LHCN-M2 (cell line): ENCODE results near the gene CELF3. TPM values are rescaled to one million over a fixed set of nuclear protein-coding genes. Genes with fewer than 3 reads are reported as not detected.
"Not testable (repeated sequence)": the region's sequence is repeated elsewhere in the genome, so short reads cannot be mapped to it uniquely, and the experiment has no call there.

Experiments used
- DNase-seq: peaks from one replicate; pipeline ENCODE4 v3.0.0-alpha.2; 2012; ENCODE audit warnings: low read depth
- total RNA-seq: library from RNA; depleted of rRNA; stranded (reverse); fragments of >200 nt; gene quantifications from 2 replicates; pipeline ENCODE4 v1.2.3, GENCODE V29; 2014; rRNA removed

The CELF3 gene
- total RNA-seq, 1 experiment from 2014 or later = not detected

- DNase-seq = no peak
These were observed 12.8 kb downstream of the CELF3 start for GRCh38 chr1:151703813-151704212.

- no peak for DNase-seq
These were observed 13.7 kb downstream of the CELF3 start for GRCh38 chr1:151702936-151703335.

- no peak for DNase-seq
These were observed 15.1 kb downstream of the CELF3 start for GRCh38 chr1:151701515-151701914.

DNA sequence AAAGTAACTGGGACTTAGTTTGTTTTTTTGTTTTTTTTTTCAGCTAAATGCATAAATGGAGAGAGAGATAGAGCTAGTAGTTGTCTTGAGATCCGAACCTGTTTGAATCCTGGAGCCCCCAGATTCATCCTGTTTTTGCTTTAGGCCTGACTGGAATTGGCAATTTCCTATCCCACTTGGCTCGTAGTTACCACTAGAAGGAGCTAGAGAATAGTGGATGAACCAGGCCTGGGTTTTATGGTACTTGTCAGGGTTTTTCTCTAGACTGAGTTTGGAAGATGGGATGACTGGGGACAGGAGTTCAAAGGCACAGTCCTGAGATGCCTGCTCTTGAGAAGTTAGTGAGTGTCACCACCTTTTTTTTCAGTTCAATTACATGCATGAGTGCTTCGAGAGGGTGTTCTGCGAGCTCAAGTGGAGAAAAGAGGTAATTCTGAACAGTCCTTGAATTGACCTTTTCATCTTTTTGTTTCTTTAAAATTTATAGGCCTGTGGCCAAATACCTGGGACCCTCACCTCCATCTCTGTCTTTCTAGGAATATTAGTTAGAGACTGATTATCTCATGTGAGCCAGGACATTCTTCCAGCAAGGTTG lies 23.4 kb downstream of the CELF3 start:
- DNase-seq = peak; percentile 21

DNA sequence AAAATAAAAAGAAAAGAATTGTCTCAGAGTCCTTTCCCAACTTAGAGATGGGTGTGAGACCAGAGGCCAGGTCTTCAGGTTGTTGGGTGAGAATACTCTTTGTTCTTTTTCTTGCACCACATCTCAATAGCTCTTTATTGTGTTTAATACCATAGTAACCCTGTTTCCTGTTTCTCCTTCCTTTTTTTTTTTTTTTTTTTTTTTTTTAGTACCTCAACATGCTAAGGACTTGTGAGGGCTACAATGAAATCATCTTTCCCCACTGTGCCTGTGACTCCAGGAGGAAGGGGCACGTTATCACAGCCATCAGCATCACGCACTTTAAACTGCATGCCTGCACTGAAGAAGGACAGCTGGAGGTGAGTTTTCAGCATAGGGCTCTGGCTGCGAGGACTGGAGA lies 24.4 kb downstream of the CELF3 start:
- no peak for DNase-seq

DNA sequence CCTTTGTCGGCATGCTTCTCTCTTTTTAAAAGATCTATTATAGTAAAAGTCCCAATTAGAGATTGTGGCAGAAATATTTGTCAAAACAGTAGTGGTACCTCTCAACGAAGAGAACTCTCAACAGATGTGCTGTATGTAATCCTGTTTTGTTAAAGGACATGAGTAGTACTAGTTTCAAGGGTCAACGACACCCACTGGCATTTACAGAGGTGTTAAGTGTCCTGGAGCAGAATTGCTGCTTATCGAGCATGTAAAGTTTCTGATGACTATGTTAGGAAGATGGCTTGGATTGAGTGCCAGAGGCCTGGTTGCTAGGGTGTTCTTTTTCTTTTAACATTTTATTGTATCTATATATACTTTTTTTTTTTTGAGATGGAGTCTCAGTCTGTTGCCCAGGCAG lies 27.1 kb downstream of the CELF3 start:
- no peak for DNase-seq

- no peak for DNase-seq
These were observed 30.0 kb downstream of the CELF3 start for GRCh38 chr1:151686561-151686960.

- no peak for DNase-seq
These were observed 32.5 kb downstream of the CELF3 start for GRCh38 chr1:151684128-151684527.

DNA sequence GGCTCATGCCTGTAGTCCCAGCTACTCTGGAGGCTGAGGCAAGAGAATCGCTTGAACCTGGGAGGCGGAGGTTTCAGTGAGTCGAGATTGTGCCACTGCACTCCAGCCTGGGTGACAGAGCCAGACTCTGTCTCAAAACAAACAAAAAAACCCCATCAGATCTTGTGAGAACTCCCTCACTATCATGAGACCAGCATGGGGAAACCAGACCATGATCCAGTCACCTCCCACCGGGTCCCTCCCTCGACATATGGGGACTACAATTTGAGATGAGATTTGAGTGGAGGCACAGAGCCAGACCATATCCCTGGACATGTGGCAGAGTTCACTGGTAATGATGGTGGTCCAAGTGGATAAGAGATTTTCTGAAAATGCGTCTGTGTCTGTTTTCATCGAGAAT lies 33.7 kb downstream of the CELF3 start:
- not testable (repeated sequence) for DNase-seq

GRCh38 chr1:151681923-151682322 lies 34.7 kb downstream of the CELF3 start:
- no peak for DNase-seq

DNA sequence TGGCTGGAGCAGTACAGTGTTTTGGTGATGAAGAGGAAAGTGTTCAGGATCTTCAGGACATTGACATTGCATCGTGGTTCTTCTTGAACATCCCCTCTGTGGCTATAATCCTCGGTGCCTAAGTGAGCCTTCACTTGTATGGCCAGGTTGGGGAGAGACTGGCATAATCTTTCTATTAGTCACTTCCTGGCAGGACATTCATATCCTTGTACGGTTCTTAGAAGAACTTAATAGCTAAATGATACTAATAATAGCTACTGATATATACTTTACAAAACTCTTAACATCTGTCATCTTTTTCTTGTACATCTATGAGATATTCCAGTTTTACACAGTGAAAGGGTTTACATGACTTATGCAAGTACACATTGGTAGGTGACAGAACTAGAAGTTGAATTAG lies 35.8 kb downstream of the CELF3 start:
- DNase-seq = peak; percentile 81

DNA sequence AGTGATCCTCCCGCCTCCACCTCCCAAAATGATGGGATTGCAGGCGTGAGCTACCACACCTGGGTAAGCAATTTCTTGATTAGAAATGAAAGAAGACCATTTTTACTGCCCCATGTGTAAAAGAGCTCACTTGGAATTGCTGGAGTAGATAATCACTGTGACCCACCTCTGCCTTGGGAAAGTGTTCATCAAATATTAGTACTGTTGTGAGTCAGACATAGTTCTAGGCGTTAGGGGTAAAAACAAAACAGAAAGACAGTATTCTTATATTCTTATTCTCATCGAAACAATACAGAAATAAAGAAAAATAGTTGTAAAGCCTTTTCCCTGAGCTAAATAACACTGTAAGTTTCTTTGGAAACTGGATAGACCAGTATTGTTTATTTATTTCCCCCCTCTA lies 36.2 kb downstream of the CELF3 start:
- peak; percentile 23 for DNase-seq

DNA sequence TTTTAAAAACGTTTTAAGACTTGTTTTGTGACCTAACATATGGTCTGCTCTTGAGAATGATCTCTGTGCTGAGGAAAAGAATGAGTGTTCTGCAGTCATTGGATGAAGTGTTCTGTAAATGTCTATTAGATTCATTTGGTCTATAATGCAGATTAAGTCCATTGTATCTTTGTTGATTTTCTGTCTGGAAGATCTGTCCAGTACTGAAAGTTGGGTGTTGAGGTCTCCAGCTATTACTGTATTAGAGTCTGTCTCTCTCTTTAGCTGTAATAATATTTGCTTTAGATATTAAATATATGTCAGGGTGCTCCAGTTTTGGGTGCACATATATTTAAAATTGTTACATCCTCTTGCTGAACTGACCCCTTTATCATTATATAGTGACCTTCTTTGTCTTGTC lies 43.2 kb downstream of the CELF3 start:
- DNase-seq = no peak

DNA sequence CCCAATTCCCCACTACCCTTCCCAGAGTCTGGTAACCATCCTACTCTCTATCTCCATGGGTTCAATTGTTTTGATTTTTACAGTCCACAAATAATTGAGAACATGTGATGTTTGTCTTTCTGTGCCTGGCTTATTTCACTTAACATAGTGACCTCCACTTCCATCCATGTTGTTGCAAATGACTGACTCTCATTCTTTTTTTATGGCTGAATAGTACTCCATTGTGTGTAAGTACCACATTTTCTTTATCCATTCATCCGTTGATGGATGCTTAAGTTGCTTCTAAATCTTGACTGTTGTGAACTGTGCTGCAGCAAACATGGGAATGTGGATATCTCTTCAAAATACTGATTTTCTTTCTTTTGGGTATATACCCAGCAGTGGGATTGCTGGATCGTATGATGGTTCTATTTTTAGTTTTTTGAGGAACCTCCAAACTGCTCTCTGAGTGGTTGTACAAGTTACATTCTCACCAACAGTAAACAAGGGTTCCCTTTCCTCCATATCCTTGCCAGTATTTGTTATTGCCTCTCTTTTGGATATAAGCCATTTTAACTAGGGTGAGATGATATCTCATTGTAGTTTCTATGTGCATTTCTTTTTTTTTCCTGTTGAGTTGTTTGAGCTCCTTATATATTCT lies 46.4 kb downstream of the CELF3 start:
- not testable (repeated sequence) for DNase-seq

DNA sequence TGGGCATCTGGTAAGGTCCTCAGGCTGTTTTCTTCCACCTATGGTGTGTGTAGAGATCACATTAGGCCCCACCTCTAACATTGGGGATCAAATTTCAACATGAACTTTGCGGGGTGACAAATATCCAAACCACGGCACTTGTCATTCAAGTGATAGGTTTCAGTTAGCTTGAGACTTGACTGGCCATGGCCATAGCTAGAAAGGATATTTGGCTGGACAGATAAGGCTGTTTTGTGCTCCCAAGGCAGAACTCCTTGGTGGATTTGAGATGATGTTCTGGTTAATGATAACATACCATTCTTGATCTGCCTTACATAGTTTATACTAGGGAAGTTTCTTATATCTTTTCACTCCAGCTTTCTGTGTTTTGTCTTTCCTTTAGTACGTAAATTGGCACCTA lies 48.5 kb downstream of the CELF3 start:
- no peak for DNase-seq

- DNase-seq = no peak
These were observed 54.9 kb downstream of the CELF3 start for GRCh38 chr1:151661751-151662150.

- DNase-seq = no peak
These were observed 61.2 kb downstream of the CELF3 start for GRCh38 chr1:151655371-151655770.

- DNase-seq = peak; percentile 26
These were observed 63.2 kb downstream of the CELF3 start for GRCh38 chr1:151653397-151653796.

Other genes with a start within 250 kb of the CELF3 start
- 0.06 and 0.34 TPM in 2 replicates for gene CGN, start 205.4 kb downstream of the CELF3 start, total RNA-seq
- 7.8 and 7.9 TPM in 2 replicates for gene TUFT1, start 176.5 kb downstream of the CELF3 start, total RNA-seq
- 19.8 and 22.6 TPM in 2 replicates for gene SNX27, start 104.8 kb downstream of the CELF3 start, total RNA-seq
- not detected in 2 replicates for gene RIIAD1, start 4.7 kb upstream of the CELF3 start, total RNA-seq
- gene MRPL9, start 46.7 kb upstream of the CELF3 start, total RNA-seq = 83.4 and 117 TPM in 2 replicates
- 1.0 and 1.9 TPM in 2 replicates for gene TDRKH, start 73.7 kb upstream of the CELF3 start, total RNA-seq
- gene LINGO4, start 88.6 kb upstream of the CELF3 start, total RNA-seq = not detected in 2 replicates
- gene RORC, start 115.0 kb upstream of the CELF3 start, total RNA-seq = not detected in 2 replicates
- gene C2CD4D, start 123.0 kb upstream of the CELF3 start, total RNA-seq = not detected in 2 replicates
- gene THEM5, start 136.9 kb upstream of the CELF3 start, total RNA-seq = not detected in 2 replicates
- 20.3 and 22.8 TPM in 2 replicates for gene THEM4, start 192.7 kb upstream of the CELF3 start, total RNA-seq